ENCODE results near the gene RPRD1A.

DNA sequence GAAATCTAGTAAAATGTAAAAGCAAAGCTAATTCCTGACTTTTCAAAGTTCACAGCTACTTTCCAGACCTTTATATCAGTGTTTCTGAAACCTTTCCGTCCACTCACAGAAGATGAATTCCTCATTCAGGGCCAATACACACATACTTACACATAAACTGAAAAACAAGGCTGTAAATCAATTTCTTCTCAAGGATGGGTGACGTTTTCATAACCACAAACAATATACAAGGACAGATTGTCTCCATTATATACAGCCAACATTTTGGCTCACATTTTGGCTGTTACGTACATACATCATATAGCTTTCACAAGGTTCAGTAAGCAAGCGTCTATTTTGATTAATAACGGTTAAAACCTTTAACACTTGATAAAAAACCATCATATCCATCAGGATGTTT is 1.4 kb downstream of the RPRD1A start:
- TF ChIP-seq, protein P1, sequence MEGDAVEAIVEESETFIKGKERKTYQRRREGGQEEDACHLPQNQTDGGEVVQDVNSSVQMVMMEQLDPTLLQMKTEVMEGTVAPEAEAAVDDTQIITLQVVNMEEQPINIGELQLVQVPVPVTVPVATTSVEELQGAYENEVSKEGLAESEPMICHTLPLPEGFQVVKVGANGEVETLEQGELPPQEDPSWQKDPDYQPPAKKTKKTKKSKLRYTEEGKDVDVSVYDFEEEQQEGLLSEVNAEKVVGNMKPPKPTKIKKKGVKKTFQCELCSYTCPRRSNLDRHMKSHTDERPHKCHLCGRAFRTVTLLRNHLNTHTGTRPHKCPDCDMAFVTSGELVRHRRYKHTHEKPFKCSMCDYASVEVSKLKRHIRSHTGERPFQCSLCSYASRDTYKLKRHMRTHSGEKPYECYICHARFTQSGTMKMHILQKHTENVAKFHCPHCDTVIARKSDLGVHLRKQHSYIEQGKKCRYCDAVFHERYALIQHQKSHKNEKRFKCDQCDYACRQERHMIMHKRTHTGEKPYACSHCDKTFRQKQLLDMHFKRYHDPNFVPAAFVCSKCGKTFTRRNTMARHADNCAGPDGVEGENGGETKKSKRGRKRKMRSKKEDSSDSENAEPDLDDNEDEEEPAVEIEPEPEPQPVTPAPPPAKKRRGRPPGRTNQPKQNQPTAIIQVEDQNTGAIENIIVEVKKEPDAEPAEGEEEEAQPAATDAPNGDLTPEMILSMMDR (IDR thresholded peaks at IDR 0.05; ENCODE audit: insufficient read depth, low read depth, low read length) = no peak
- TF ChIP-seq EZH2 (IDR thresholded peaks at IDR 0.05; ENCODE audit: insufficient read depth, low read length) = no peak

Measured in astrocyte (in vitro differentiated cells and primary cell).